Suprapubic skin (tissue), 4 donors: ENCODE results near the gene OSTF1. TPM values are rescaled to one million over a fixed set of nuclear protein-coding genes. Genes with fewer than 3 reads are reported as not detected.

ENCODE experiments used
- DNase-seq, 2 donors: peaks; one replicate each; pipeline ENCODE4 v3.0.0-alpha.2; 2019; ENCODE audit warnings: low spot score in 2 of 2
- H3K27ac ChIP-seq: fragments of 200-600 bp; sonication (generic); one replicate; pipeline ENCODE4 v1.5.1; 2019
- H3K27me3 ChIP-seq: fragments of 200-600 bp; sonication (generic); one replicate; pipeline ENCODE4 v1.5.1; 2019
- H3K36me3 ChIP-seq: fragments of 200-600 bp; sonication (generic); one replicate; pipeline ENCODE4 v1.5.1; 2019
- H3K4me1 ChIP-seq: fragments of 200-600 bp; sonication (generic); one replicate; pipeline ENCODE4 v1.5.1; 2019
- H3K4me3 ChIP-seq: fragments of 200-600 bp; sonication (generic); one replicate; pipeline ENCODE4 v1.5.1; 2019; ENCODE audit warnings: mild to moderate bottlenecking
- H3K9me3 ChIP-seq: fragments of 200-600 bp; sonication (generic); one replicate; pipeline ENCODE4 v1.5.1; 2019
- CTCF ChIP-seq, 2 donors: fragments of 200-600 bp in 1 of 2; fragments of 450-650 bp in 1 of 2; sonication (generic) in 1 of 2; IDR thresholded peaks; one replicate each; pipeline ENCODE4 v1.5.1; 2016 to 2019; ENCODE audit warnings: antibody characterized with exemption in 2 of 2, mild to moderate bottlenecking in 1 of 2, moderate library complexity in 1 of 2
- EP300 ChIP-seq: sonication (generic); formaldehyde crosslinking; IDR thresholded peaks from one replicate; pipeline ENCODE4 v1.6.1; 2017; ENCODE audit warnings: antibody characterized with exemption
- POLR2A ChIP-seq, 2 donors: fragments of 450-650 bp; IDR thresholded peaks; one replicate each; pipeline ENCODE4 v1.6.1; 2017; ENCODE audit warnings: antibody characterized with exemption in 2 of 2, mild to moderate bottlenecking in 2 of 2, moderate library complexity in 2 of 2
- POLR2AphosphoS5 ChIP-seq, 3 donors: sonication (generic); formaldehyde crosslinking; IDR thresholded peaks; one replicate each; pipeline ENCODE4 v1.6.1; 2017; ENCODE audit warnings: antibody characterized with exemption in 3 of 3
- WGBS: methylation state at CpG from one replicate; pipeline ENCODE4 v1.1.5; 2018; 5-methylcytosine and 5-hydroxymethylcytosine counted together
- total RNA-seq, 4 donors: library from RNA; depleted of rRNA; stranded (reverse); fragments of >200 nt; gene quantifications; one replicate each; pipeline ENCODE4 v1.1.0, GENCODE V29; 2016

OSTF1 gene
- total RNA-seq, 4 donors from 2014 or later = 32.3 to 46.3 (median 44.3) TPM

DNA sequence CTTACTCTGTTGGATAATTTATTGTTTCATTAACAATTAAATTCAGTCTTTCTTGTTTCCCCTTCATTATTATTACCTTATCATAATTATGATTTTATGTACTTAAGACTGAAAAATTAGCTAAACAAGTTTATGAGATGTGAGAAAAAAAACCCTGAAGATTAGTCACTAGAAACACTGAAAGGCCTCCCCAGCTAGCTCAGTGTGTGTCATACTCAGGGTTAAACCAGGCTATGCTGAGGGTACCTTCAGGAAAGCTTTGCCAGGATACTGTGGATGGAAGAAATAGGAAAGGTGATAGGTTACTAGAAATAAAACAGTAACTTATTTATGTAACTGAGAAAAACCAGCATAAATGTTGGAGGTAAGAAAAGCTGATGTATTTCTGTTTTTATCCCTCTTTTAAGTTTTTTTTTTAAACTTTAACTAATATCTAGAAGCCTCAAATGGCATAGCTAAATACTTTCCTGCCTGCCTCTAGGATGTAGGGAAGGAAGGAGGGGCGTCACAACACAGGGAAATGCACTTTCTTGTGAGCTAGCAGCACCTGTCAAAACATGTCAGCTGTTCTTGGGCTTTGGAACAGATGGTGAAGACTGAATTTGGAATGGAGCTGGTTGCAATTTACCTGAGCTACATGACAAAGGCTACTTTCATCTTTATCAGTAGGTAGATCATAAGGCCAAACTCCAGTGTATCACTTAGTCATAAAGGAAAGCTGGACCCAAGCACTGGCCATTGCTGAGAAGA is 24.6 kb upstream of the OSTF1 start:
- no peaks in the 10 kb centered on the region for H3K27me3 ChIP-seq
- 61% methylated on average over 1 of the region's 1 CpG for WGBS
- TF ChIP-seq CTCF (IDR thresholded peaks at IDR 0.05) = no peak
- TF ChIP-seq POLR2A (IDR thresholded peaks at IDR 0.05) = no peak
- no peak for TF ChIP-seq POLR2AphosphoS5 (IDR thresholded peaks at IDR 0.05)
- no peak for TF ChIP-seq EP300
- no peaks in the 10 kb centered on the region for H3K9me3 ChIP-seq
- H3K36me3 ChIP-seq = peaks cover 15% of the 10 kb centered on the region
- peaks cover 11% of the 10 kb centered on the region for H3K4me1 ChIP-seq
- no peak for DNase-seq
- H3K4me3 ChIP-seq = no peak overlapping the region
- H3K27ac ChIP-seq = no peak overlapping the region

DNA sequence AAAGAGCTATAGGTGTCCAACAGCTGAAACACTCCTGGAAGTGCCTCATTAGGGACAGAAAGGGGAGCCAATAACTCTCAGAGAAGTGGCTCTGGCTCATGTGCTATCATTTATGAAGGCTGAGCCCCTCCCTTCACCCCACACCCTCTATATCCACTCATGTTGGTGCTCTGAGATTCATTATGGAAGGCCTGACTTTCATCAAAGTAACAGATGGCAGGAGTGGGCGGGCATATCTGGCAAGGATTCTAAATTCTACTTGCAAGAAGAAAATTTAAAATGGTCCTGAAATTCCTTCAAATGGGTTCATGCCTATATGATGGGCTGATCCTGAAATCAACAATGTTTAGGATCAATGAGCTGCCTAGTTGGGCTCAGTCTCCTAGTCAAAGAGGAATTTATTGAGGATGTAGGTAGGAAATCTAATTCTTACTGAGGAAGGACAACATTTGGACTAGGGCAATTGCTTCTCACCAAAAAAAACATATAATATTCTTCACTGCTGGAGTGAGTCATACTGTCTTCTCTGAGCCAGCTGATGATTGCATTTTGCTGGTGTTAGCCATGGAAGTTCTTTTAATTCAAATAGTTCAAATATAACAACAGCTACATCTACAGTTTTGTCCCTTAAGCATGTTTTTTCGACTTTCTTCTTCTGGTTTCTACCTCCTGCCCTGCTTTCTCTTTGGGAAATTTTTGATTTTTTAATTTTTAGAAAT is 23.8 kb upstream of the OSTF1 start:
- Histone ChIP-seq H3K4me3 (no peak overlapping the region), H3K4me1 (peaks cover 11% of the 10 kb centered on the region), H3K9me3 (no peaks in the 10 kb centered on the region), H3K36me3 (peaks cover 15% of the 10 kb centered on the region), H3K27ac (no peak overlapping the region), H3K27me3 (no peaks in the 10 kb centered on the region)
- TF ChIP-seq EP300 (no peak), POLR2A (IDR thresholded peaks at IDR 0.05) (no peak)
- no peak for DNase-seq
- WGBS = 51% methylated on average over 2 of the region's 2 CpGs

DNA sequence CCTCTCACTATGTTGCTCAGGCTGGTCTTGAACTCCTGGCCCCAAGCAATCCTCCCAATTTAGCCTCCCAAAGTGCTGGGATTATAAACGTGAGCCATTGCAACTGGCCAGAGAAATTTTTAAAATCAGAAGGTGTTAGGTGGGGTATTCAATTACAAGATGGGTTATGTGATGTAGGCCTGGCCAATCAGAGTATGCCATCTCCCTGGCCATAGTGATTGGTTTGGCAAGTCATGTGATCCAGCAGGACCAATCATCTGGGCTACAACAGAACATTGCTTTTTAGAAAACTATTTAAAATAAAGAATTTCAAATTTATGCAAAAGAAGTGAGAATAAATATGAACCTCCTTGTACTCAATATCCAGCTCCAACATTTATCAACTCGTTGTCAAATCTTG is 22.8 kb upstream of the OSTF1 start:
- H3K4me1 ChIP-seq = peaks cover 11% of the 10 kb centered on the region
- 68% methylated on average over 2 of the region's 2 CpGs for WGBS
- DNase-seq = no peak
- TF ChIP-seq CTCF (IDR thresholded peaks at IDR 0.05) = no peak
- H3K9me3 ChIP-seq = no peaks in the 10 kb centered on the region
- no peak overlapping the region for H3K27ac ChIP-seq
- H3K27me3 ChIP-seq = no peaks in the 10 kb centered on the region
- H3K36me3 ChIP-seq = peaks cover 15% of the 10 kb centered on the region
- no peak overlapping the region for H3K4me3 ChIP-seq

- no peak for TF ChIP-seq CTCF (IDR thresholded peaks at IDR 0.05)
- TF ChIP-seq POLR2A (IDR thresholded peaks at IDR 0.05) = no peak
- no peak for TF ChIP-seq POLR2AphosphoS5 (IDR thresholded peaks at IDR 0.05)
- TF ChIP-seq EP300 = no peak
- DNase-seq = no peak
- Histone ChIP-seq H3K4me1 (peaks cover 14% of the 10 kb centered on the region), H3K27me3 (no peaks in the 10 kb centered on the region), H3K36me3 (peaks cover 9% of the 10 kb centered on the region), H3K4me3 (no peak overlapping the region), H3K9me3 (no peaks in the 10 kb centered on the region), H3K27ac (no peak overlapping the region)
- 67% methylated on average over 4 of the region's 4 CpGs for WGBS
Observed at GRCh38 chr9:75067894-75068293, 20.4 kb upstream of the OSTF1 start.

GRCh38 chr9:75069171-75069570 is 19.1 kb upstream of the OSTF1 start:
- peaks cover 13% of the 10 kb centered on the region for H3K4me1 ChIP-seq
- no peaks in the 10 kb centered on the region for H3K27me3 ChIP-seq
- peaks cover 9% of the 10 kb centered on the region for H3K36me3 ChIP-seq
- H3K27ac ChIP-seq = no peak overlapping the region
- no peaks in the 10 kb centered on the region for H3K9me3 ChIP-seq
- TF ChIP-seq CTCF (IDR thresholded peaks at IDR 0.05) (no peak), POLR2AphosphoS5 (IDR thresholded peaks at IDR 0.05) (no peak), EP300 (no peak), POLR2A (IDR thresholded peaks at IDR 0.05) (no peak)
- 70% methylated on average over 2 of the region's 2 CpGs for WGBS
- no peak overlapping the region for H3K4me3 ChIP-seq
- no peak for DNase-seq
